PFSK-1 (cell line): ENCODE measurements around the gene MFNG.

ENCODE experiments used
- FOXP2 ChIP-seq: optimal IDR thresholded peaks from 2 replicates; pipeline ENCODE3; 2011; ENCODE audit warnings: borderline replicate concordance, control low read depth, inconsistent platforms; ENCODE audit not compliant: insufficient read depth; ENCODE audit errors: extremely low read length, extremely low read depth
- POLR2AphosphoS5 ChIP-seq: IDR thresholded peaks from 2 replicates; pipeline ENCODE4 v1.6.1; 2012; ENCODE audit warnings: low read depth, mild to moderate bottlenecking, control low read depth, low read length, moderate library complexity
- SIN3A ChIP-seq: IDR thresholded peaks from 2 replicates; pipeline ENCODE4 v1.6.1; 2012; ENCODE audit warnings: mild to moderate bottlenecking, low read length, moderate library complexity, borderline replicate concordance; ENCODE audit not compliant: insufficient read depth
- TAF1 ChIP-seq: IDR thresholded peaks from 2 replicates; pipeline ENCODE4 v1.6.1; 2012; ENCODE audit warnings: low read length, control low read depth, borderline replicate concordance; ENCODE audit not compliant: insufficient read depth
- TF ChIP-seq, protein P1 (sequence below), 2 experiments: IDR thresholded peaks; 2 replicates each; pipeline versions ENCODE4 v1.6.1 to v1.8.0; 2011 to 2012; ENCODE audit warnings: low read depth in 2 of 2, low read length in 2 of 2, control low read depth in 1 of 2, inconsistent platforms in 1 of 2, mild to moderate bottlenecking in 1 of 2, moderate library complexity in 1 of 2; ENCODE audit not compliant: insufficient read depth in 1 of 2

Gene MFNG

DNA sequence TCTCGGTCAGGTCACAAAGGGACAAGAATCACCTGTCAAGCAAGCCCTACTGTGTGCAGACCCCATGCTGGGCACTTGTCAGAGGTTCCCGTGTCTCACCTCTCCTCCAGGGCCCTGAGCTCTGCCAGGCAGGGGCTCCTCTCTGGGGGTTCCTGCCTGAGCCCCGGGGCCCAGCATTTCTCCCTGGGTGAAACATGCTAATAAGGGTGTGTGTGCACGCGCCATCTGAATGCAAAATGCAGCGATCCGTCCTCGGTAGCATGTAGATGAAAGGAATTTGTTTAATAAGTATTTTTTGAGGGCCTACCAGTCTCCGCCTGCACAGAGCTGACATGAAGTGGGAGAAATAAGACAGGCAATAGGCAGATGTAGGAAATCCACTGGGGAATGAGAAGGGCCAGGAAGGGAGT, 64.7 kb downstream of the MFNG start:
- TF ChIP-seq POLR2AphosphoS5 (no peak), FOXP2 (no peak), SIN3A (no peak), TAF1 (no peak)
- TF ChIP-seq, protein P1, sequence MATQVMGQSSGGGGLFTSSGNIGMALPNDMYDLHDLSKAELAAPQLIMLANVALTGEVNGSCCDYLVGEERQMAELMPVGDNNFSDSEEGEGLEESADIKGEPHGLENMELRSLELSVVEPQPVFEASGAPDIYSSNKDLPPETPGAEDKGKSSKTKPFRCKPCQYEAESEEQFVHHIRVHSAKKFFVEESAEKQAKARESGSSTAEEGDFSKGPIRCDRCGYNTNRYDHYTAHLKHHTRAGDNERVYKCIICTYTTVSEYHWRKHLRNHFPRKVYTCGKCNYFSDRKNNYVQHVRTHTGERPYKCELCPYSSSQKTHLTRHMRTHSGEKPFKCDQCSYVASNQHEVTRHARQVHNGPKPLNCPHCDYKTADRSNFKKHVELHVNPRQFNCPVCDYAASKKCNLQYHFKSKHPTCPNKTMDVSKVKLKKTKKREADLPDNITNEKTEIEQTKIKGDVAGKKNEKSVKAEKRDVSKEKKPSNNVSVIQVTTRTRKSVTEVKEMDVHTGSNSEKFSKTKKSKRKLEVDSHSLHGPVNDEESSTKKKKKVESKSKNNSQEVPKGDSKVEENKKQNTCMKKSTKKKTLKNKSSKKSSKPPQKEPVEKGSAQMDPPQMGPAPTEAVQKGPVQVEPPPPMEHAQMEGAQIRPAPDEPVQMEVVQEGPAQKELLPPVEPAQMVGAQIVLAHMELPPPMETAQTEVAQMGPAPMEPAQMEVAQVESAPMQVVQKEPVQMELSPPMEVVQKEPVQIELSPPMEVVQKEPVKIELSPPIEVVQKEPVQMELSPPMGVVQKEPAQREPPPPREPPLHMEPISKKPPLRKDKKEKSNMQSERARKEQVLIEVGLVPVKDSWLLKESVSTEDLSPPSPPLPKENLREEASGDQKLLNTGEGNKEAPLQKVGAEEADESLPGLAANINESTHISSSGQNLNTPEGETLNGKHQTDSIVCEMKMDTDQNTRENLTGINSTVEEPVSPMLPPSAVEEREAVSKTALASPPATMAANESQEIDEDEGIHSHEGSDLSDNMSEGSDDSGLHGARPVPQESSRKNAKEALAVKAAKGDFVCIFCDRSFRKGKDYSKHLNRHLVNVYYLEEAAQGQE (IDR thresholded peaks at IDR 0.05; ENCODE audit: insufficient read depth in 1 of 2, low read depth in 2 of 2, low read length in 2 of 2) = no peak

DNA sequence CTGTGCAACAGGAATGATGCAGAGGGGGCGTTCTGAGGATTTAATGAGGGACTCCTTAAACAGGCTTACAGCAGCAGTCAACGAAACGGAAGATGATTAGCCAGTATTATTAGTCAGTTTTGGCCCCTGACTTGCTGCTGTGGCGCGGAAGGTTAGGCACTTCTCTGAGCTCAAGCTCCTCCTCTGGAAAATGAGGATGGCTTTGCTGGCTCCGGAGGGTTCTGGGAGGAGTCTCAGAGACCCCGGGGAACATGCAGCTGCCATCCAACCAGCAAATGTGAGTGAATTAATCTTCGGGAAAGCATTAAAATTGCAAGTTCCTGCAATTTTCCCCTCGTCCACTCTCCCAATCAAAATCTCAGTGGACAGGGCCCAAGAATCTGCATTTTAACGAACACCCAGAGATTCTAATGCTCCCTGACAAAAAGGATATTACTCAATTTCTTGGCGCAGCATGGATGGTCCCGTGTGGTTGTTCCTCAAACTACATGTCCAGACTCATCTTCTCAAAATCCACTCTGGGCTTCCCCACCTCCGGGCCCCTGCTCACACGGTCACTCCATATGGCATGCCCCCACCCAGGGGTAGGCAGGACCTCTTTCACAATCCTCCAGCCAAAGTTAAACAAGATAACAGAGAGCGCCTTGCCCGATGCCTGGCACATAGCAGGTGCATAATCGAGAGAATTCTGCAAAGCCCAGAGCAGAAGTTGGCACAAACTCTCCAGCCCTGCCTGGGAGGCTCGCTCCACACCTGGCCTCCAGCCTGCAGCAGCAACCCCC, 65.3 kb downstream of the MFNG start:
- TF ChIP-seq TAF1 (no peak), POLR2AphosphoS5 (no peak), FOXP2 (no peak), SIN3A (no peak)
- TF ChIP-seq, protein P1 (IDR thresholded peaks at IDR 0.05; ENCODE audit: insufficient read depth in 1 of 2, low read depth in 2 of 2, low read length in 2 of 2) = no peak

DNA sequence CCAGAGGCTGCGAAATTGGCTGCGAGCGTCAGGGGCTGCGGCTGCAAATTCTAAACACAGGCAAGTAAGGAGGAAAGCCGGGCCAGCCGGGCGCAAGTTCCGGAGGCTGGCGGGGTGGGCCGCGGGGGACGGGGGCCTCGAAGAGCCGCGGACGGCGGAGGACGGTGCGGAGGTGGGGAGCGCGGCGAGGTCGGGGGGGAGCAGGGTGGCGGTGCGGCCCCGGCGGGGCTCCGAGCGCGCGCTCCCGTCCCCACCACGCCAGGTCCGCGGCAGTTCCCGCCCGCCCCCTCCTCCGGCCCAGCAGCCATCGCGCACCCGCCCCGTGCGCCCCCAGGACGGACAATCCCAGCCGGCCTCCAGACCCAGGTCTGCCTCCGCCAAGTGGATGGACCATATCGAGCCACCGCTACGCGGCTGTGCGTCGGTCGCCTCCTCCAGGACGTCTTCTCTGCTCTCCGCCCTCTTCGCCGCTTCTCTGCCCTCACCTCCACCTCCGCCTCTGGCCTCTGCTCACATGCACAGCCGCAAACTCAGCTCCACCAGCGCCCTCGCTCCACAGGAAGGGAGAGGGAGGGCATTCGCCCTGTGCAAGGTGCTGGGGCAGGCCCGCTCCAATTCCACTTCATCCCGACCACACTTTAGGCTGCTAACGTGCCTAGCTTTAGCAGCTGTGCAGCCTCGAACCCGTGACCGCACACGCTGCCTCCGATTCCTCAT, 66.1 kb downstream of the MFNG start:
- TF ChIP-seq TAF1 = no peak
- no peak for TF ChIP-seq SIN3A
- TF ChIP-seq, protein P1 (IDR thresholded peaks at IDR 0.05; ENCODE audit: insufficient read depth in 1 of 2, low read depth in 2 of 2, low read length in 2 of 2) = no peak
- TF ChIP-seq FOXP2 = no peak
- no peak for TF ChIP-seq POLR2AphosphoS5

DNA sequence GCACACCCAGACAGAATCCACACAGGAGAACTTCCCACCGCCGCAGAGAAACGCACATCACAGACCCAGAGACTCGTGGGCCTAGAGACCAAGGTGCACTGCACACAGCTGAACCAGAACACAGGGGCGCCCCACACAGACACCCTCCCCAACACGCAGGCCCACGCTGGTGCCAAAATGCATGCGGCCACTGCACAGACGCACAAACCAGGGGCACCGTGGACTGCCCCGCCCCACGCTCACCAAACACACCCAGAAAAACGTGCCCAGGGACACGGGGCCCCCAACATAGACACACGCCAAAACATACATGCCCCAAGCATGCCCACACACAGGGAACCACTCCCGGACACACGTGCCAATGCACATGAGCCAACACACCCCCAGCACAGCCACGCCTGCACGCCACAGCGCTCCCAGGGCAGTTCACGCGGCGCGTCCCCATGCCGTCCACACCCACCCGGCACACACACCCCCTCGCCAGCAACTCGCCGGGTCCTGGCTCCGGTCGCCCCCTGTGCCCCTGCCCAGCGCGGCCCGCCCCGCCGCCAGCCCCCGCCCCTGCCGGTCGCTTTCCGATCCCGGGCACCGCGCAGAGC, 66.7 kb downstream of the MFNG start:
- TF ChIP-seq FOXP2 = no peak
- TF ChIP-seq TAF1 = no peak
- TF ChIP-seq, protein P1 (IDR thresholded peaks at IDR 0.05; ENCODE audit: insufficient read depth in 1 of 2, low read depth in 2 of 2, low read length in 2 of 2) = no peak
- TF ChIP-seq POLR2AphosphoS5 = no peak
- TF ChIP-seq SIN3A = no peak
